ENCODE data around the gene HCLS1.
"Not testable (repeated sequence)": the region's sequence is repeated elsewhere in the genome, so short reads cannot be mapped to it uniquely, and the experiment has no call there.

HCLS1 gene

GRCh38 chr3:121595765-121596406, 64.8 kb downstream of the HCLS1 start:
- no peak for DNase-seq (ENCODE audit: low spot score)

GRCh38 chr3:121594850-121595249, 65.9 kb downstream of the HCLS1 start:
- no peak for DNase-seq (ENCODE audit: low spot score)

GRCh38 chr3:121593806-121594205, 66.9 kb downstream of the HCLS1 start:
- not testable (repeated sequence) for DNase-seq (ENCODE audit: low spot score)

GRCh38 chr3:121592856-121593702, 67.6 kb downstream of the HCLS1 start, which contains the start of gene FBXO40:
Gene FBXO40, plus strand, starts transcription at chr3:121593379. Its CDS starts 27,197 bp downstream, at chr3:121620576.
- DNase-seq (ENCODE audit: low spot score) = no peak

GRCh38 chr3:121584418-121584817, 76.3 kb downstream of the HCLS1 start:
- no peak for DNase-seq (ENCODE audit: low spot score)

GRCh38 chr3:121581691-121582090, 79.0 kb downstream of the HCLS1 start:
- DNase-seq (ENCODE audit: low spot score) = no peak

Measured in globus pallidus (tissue), 1 donor.